Endodermal cell (in vitro differentiated cells): ENCODE data around the gene ABCG1. TPM values are rescaled to one million over a fixed set of nuclear protein-coding genes. Genes with fewer than 3 reads are reported as not detected.
A peak's percentile ranks its signal among the peaks of the same experiment; 100 is the strongest.
"Not testable (repeated sequence)": the region's sequence is repeated elsewhere in the genome, so short reads cannot be mapped to it uniquely, and the experiment has no call there.

Source experiments
- DNase-seq: peaks from one replicate; pipeline ENCODE4 v3.0.0-alpha.2; 2017
- H3K27ac ChIP-seq: 2 replicates; pipeline ENCODE4 v1.5.1; 2013; ENCODE audit warnings: mild to moderate bottlenecking, low read depth, low read length, moderate library complexity
- H3K27me3 ChIP-seq: 2 replicates; pipeline ENCODE4 v1.6.1; 2013; ENCODE audit warnings: mild to moderate bottlenecking, low read length, moderate library complexity; ENCODE audit not compliant: insufficient read depth, control insufficient read depth, poor library complexity, severe bottlenecking
- H3K36me3 ChIP-seq: 2 replicates; pipeline ENCODE4 v1.7.0; 2013; ENCODE audit warnings: mild to moderate bottlenecking, low read length, moderate library complexity; ENCODE audit not compliant: control insufficient read depth, insufficient read depth
- H3K4me1 ChIP-seq: one replicate; pipeline ENCODE4 v1.7.0; 2013; ENCODE audit warnings: low read length; ENCODE audit not compliant: control insufficient read depth, insufficient read depth
- H3K4me3 ChIP-seq: 2 replicates; pipeline ENCODE4 v1.5.1; 2013; ENCODE audit warnings: mild to moderate bottlenecking, low read length, moderate library complexity
- H3K9ac ChIP-seq: 2 replicates; pipeline ENCODE4 v1.6.1; 2013; ENCODE audit warnings: mild to moderate bottlenecking, low read length, moderate library complexity; ENCODE audit not compliant: poor library complexity, severe bottlenecking; ENCODE audit errors: extremely low read depth
- H3K9me3 ChIP-seq: 2 replicates; pipeline ENCODE4 v1.6.1; 2013; ENCODE audit warnings: mild to moderate bottlenecking, low read length, moderate library complexity; ENCODE audit not compliant: control insufficient read depth
- H3K27ac Mint-ChIP-seq: 2 replicates; pipeline ENCODE4 v1.8.0; 2020; ENCODE audit warnings: mixed read lengths
- H3K27me3 Mint-ChIP-seq: 2 replicates; pipeline ENCODE4 v1.8.0; 2021; ENCODE audit warnings: mild to moderate bottlenecking, mixed read lengths; ENCODE audit not compliant: insufficient read depth
- H3K36me3 Mint-ChIP-seq: 2 replicates; pipeline ENCODE4 v1.8.0; 2020; ENCODE audit warnings: low read depth, mixed read lengths
- H3K4me1 Mint-ChIP-seq: 2 replicates; pipeline ENCODE4 v1.8.0; 2020; ENCODE audit warnings: mixed read lengths
- H3K4me3 Mint-ChIP-seq: 2 replicates; pipeline ENCODE4 v1.8.0; 2020; ENCODE audit warnings: mild to moderate bottlenecking, moderate library complexity, mixed read lengths
- H3K9me3 Mint-ChIP-seq: 2 replicates; pipeline ENCODE4 v1.8.0; 2020; ENCODE audit warnings: mild to moderate bottlenecking, mixed read lengths
- CTCF ChIP-seq: fragments of 200-600 bp; sonication (generic); conservative IDR thresholded peaks from 2 replicates; pipeline ENCODE4 v1.5.0; 2021; ENCODE audit warnings: antibody characterized with exemption, mild to moderate bottlenecking
- WGBS, 2 experiments: methylation state at CpG; one replicate each; pipeline versions ENCODE4 v1.1.5 to v1.1.7; 2013; ENCODE audit warnings: missing lambda C conversion rate in 2 of 2, mixed read lengths in 1 of 2; ENCODE audit not compliant: insufficient coverage in 1 of 2, insufficient read length in 1 of 2; 5-methylcytosine and 5-hydroxymethylcytosine counted together
- total RNA-seq, 2 donors: library from RNA; stranded (reverse); fragmentation: NEBNext Ultra II Directional in 1 of 2; extraction: Animal tissue kit (Norgen Biotek cat#: 25700) in 1 of 2; gene quantifications; 2 replicates in 1 of 2; 3 replicates in 1 of 2; pipeline ENCODE4 v1.2.1, GENCODE V29; 2021

The ABCG1 gene
- total RNA-seq, 2 donors from 2014 or later = 1.6 to 5.4 TPM

- no peaks in the 10 kb centered on the region for H3K9me3 Mint-ChIP-seq
- Histone ChIP-seq H3K27ac (no peak overlapping the region), H3K9me3 (no peaks in the 10 kb centered on the region), H3K4me3 (no peak overlapping the region), H3K36me3 (no peaks in the 10 kb centered on the region), H3K9ac (no peak overlapping the region), H3K27me3 (peaks cover 4% of the 10 kb centered on the region), H3K4me1 (no peaks in the 10 kb centered on the region)
- H3K4me3 Mint-ChIP-seq = no peak overlapping the region
- peaks cover 16% of the 10 kb centered on the region for H3K27me3 Mint-ChIP-seq
- no peak overlapping the region for H3K27ac Mint-ChIP-seq
- 79 to 90% methylated on average over 2 of the region's 3 CpGs for WGBS, 2 experiments
- H3K4me1 Mint-ChIP-seq = no peaks in the 10 kb centered on the region
- TF ChIP-seq CTCF = no peak
- DNase-seq = no peak
- H3K36me3 Mint-ChIP-seq = no peaks in the 10 kb centered on the region
Observed at GRCh38 chr21:42176859-42177258, 42.1 kb upstream of the ABCG1 start.

- Histone ChIP-seq H3K9ac (no peak overlapping the region), H3K9me3 (no peaks in the 10 kb centered on the region), H3K4me1 (no peaks in the 10 kb centered on the region), H3K4me3 (no peak overlapping the region), H3K36me3 (no peaks in the 10 kb centered on the region), H3K27ac (peak overlapping the region; percentile 63), H3K27me3 (peaks cover 4% of the 10 kb centered on the region)
- 82% methylated on average over 2 of the region's 3 CpGs; no CpG with 5 or more reads in 1 of the 2 experiments for WGBS, 2 experiments
- no peak for DNase-seq
- Mint-ChIP-seq H3K27me3 (peaks cover 16% of the 10 kb centered on the region), H3K9me3 (no peaks in the 10 kb centered on the region), H3K27ac (no peak overlapping the region), H3K36me3 (no peaks in the 10 kb centered on the region), H3K4me3 (no peak overlapping the region), H3K4me1 (no peaks in the 10 kb centered on the region)
- no peak for TF ChIP-seq CTCF
Observed at GRCh38 chr21:42179316-42179715, 39.6 kb upstream of the ABCG1 start.

GRCh38 chr21:42180001-42180400 lies 38.9 kb upstream of the ABCG1 start:
- WGBS, 2 experiments = 70 to 96% methylated on average over 2 to 3 of the region's 3 CpGs
- not testable (repeated sequence) for H3K9me3 Mint-ChIP-seq, H3K27ac Mint-ChIP-seq, DNase-seq, H3K36me3 Mint-ChIP-seq, H3K27me3 ChIP-seq, H3K27ac ChIP-seq, H3K4me1 Mint-ChIP-seq, H3K4me1 ChIP-seq, H3K4me3 ChIP-seq, H3K9ac ChIP-seq, H3K36me3 ChIP-seq, H3K4me3 Mint-ChIP-seq, H3K9me3 ChIP-seq
- H3K27me3 Mint-ChIP-seq = peaks cover 14% of the 10 kb centered on the region

- H3K4me3 Mint-ChIP-seq = no peak overlapping the region
- 86 to 89% methylated on average over 3 to 4 of the region's 4 CpGs for WGBS, 2 experiments
Observed at GRCh38 chr21:42182713-42183371, 36.1 kb upstream of the ABCG1 start.

More at GRCh38 chr21:42182713-42183371, 36.1 kb upstream of the ABCG1 start:
- no peak overlapping the region for H3K4me3 ChIP-seq
- Mint-ChIP-seq H3K27me3 (peaks cover 5% of the 10 kb centered on the region), H3K27ac (no peak overlapping the region), H3K36me3 (no peaks in the 10 kb centered on the region), H3K4me1 (no peaks in the 10 kb centered on the region), H3K9me3 (peaks cover 9% of the 10 kb centered on the region)
- peak; percentile 30 for DNase-seq
- H3K36me3 ChIP-seq = no peaks in the 10 kb centered on the region
- no peak overlapping the region for H3K9ac ChIP-seq
- H3K4me1 ChIP-seq = no peaks in the 10 kb centered on the region
- no peaks in the 10 kb centered on the region for H3K27me3 ChIP-seq
- H3K9me3 ChIP-seq = no peaks in the 10 kb centered on the region
- no peak for TF ChIP-seq CTCF
- no peak overlapping the region for H3K27ac ChIP-seq
